GM12873 (cell line): ENCODE results near the gene LRRTM1.

Source experiments
- CTCF ChIP-seq: IDR thresholded peaks from 2 replicates; pipeline ENCODE4 v1.5.1; 2012; ENCODE audit warnings: low read depth, mild to moderate bottlenecking, moderate library complexity, low read length, control low read depth; ENCODE audit not compliant: insufficient read depth; ENCODE audit errors: missing control alignments

Gene LRRTM1

GRCh38 chr2:80303909-80304837 lies at the start of gene LRRTM1:
Gene LRRTM1 (minus strand): TSS chr2:80304752. CDS start chr2:80303819, 933 bp downstream.
- no peak for TF ChIP-seq CTCF

GRCh38 chr2:80351231-80351630 lies 46.7 kb upstream of the LRRTM1 start:
- no peak for TF ChIP-seq CTCF

- no peak for TF ChIP-seq CTCF
These were observed 44.4 kb upstream of the LRRTM1 start for GRCh38 chr2:80348953-80349352.

GRCh38 chr2:80348078-80348477 lies 43.5 kb upstream of the LRRTM1 start:
- no peak for TF ChIP-seq CTCF

- no peak for TF ChIP-seq CTCF
These were observed 35.5 kb upstream of the LRRTM1 start for GRCh38 chr2:80340022-80340421.

GRCh38 chr2:80338794-80339193 lies 34.2 kb upstream of the LRRTM1 start:
- no peak for TF ChIP-seq CTCF

GRCh38 chr2:80335411-80335810 lies 30.9 kb upstream of the LRRTM1 start:
- TF ChIP-seq CTCF, result no peak
